ENCODE data around the gene DLGAP1. TPM values are rescaled to one million over a fixed set of nuclear protein-coding genes. Genes with fewer than 3 reads are reported as not detected.

The DLGAP1 gene
- total RNA-seq, 1 donor from 2014 or later = 7.7 TPM

DNA sequence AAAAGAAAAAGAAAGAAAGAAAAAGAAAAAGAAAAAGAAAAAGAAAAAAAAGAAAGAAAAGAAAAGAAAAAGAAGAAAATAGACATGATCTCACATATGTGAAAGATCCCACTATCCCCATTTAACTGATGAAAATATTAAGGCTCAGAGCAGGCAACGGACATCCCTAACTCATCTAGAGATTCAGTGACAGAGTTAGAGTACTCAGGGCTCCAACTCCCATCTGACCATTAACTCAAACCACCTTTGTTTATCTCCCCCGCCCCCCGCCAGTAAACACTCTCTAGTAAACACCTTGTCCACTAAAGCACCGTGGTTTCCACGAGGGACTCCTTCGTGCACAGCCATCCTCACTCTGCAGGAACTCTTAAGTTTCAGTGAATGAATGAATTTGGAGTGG lies 862.2 kb downstream of the DLGAP1 start:
- Mint-ChIP-seq H3K36me3 (ENCODE audit: low read depth) (no peaks in the 10 kb centered on the region), H3K27me3 (ENCODE audit: low read depth) (no peaks in the 10 kb centered on the region), H3K4me1 (ENCODE audit: low read depth) (peaks cover 51% of the 10 kb centered on the region), H3K4me3 (ENCODE audit: unreplicated experiment) (peak overlapping the region; percentile 81), H3K9me3 (ENCODE audit: low read depth) (no peaks in the 10 kb centered on the region), H3K27ac (ENCODE audit: unreplicated experiment) (peak overlapping the region; percentile 99)
- TF ChIP-seq, protein P1, sequence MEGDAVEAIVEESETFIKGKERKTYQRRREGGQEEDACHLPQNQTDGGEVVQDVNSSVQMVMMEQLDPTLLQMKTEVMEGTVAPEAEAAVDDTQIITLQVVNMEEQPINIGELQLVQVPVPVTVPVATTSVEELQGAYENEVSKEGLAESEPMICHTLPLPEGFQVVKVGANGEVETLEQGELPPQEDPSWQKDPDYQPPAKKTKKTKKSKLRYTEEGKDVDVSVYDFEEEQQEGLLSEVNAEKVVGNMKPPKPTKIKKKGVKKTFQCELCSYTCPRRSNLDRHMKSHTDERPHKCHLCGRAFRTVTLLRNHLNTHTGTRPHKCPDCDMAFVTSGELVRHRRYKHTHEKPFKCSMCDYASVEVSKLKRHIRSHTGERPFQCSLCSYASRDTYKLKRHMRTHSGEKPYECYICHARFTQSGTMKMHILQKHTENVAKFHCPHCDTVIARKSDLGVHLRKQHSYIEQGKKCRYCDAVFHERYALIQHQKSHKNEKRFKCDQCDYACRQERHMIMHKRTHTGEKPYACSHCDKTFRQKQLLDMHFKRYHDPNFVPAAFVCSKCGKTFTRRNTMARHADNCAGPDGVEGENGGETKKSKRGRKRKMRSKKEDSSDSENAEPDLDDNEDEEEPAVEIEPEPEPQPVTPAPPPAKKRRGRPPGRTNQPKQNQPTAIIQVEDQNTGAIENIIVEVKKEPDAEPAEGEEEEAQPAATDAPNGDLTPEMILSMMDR (IDR thresholded peaks at IDR 0.05) = no peak
- no peak for DNase-seq (ENCODE audit: low spot score)

DNA sequence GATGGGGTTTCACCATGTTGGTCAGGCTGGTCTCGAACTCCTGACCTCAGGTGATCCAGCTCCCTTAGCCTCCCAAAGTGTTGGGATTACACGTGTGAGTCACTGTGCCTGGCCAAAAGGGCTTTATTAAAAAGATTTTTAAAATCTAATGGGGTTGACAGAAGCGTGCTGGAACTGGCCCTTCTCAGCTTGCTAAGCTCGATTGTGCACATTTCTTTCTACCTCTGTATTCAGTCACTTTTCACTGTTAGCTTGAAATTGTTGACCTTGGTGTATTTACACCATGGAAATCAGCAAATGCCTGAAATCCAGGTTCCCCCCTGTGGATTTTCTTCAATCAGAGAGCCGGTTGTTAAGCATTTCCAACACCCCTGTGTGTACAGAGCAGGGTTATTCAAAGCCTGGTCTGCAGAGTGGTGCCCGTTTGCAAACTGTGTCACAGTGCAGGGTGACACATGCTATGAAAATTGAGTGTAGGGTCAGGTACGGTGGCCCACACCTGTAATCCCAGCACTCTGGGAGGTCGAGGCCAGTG lies 864.9 kb downstream of the DLGAP1 start:
- no peak overlapping the region for H3K27ac Mint-ChIP-seq (ENCODE audit: unreplicated experiment)

DNA sequence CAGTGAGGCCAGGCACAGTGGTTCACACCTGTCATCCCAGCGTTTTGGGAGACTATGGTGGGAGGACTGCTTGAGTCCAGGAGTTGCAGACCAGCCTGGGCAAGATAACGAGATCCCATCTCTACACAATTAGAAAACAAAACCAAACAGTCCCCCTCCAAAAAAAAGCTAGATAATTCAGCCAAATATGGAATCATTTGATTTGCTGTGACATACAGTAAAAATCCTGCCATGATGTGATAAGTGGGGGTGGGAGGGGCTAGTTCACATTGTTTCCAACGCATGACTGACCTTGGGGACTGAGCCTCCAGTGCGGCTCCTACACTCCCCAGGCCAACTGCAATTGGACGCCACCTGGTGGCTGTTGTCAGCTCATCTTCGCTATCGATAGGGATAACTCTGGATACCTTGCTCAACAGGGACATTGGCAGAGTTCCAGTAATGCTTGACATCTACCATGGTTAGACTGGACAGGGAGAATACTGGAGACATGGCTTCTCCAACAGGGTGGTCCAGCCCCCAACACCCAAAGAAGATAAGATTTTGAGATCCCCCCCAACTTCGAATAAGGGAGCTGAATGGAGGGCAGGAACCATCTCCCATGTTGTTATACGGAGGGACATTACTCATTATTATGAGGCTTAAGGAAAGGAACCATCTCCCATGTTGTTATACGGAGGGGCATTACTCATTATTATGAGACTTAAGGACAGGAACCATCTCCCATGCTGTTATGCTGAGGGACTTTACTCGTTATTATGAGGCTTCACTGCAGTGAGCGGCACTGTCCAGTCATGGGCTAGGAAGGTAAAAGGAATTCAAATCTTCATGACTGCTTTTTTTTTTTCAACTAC lies 869.2 kb downstream of the DLGAP1 start:
- Mint-ChIP-seq H3K9me3 (ENCODE audit: low read depth) (no peaks in the 10 kb centered on the region), H3K36me3 (ENCODE audit: low read depth) (no peaks in the 10 kb centered on the region), H3K27me3 (ENCODE audit: low read depth) (no peaks in the 10 kb centered on the region), H3K4me3 (ENCODE audit: unreplicated experiment) (no peak overlapping the region), H3K4me1 (ENCODE audit: low read depth) (peaks cover 8% of the 10 kb centered on the region), H3K27ac (ENCODE audit: unreplicated experiment) (no peak overlapping the region)
- TF ChIP-seq, protein P1 (IDR thresholded peaks at IDR 0.05) = peak; percentile 89
- no peak for DNase-seq (ENCODE audit: low spot score)

More for the DNA sequence above, 864.9 kb downstream of the DLGAP1 start:
- Mint-ChIP-seq H3K36me3 (ENCODE audit: low read depth) (no peaks in the 10 kb centered on the region), H3K9me3 (ENCODE audit: low read depth) (no peaks in the 10 kb centered on the region), H3K4me3 (ENCODE audit: unreplicated experiment) (no peak overlapping the region), H3K27me3 (ENCODE audit: low read depth) (no peaks in the 10 kb centered on the region), H3K4me1 (ENCODE audit: low read depth) (peaks cover 31% of the 10 kb centered on the region)
- TF ChIP-seq, protein P1 (IDR thresholded peaks at IDR 0.05) = no peak
- DNase-seq (ENCODE audit: low spot score) = no peak

DNA sequence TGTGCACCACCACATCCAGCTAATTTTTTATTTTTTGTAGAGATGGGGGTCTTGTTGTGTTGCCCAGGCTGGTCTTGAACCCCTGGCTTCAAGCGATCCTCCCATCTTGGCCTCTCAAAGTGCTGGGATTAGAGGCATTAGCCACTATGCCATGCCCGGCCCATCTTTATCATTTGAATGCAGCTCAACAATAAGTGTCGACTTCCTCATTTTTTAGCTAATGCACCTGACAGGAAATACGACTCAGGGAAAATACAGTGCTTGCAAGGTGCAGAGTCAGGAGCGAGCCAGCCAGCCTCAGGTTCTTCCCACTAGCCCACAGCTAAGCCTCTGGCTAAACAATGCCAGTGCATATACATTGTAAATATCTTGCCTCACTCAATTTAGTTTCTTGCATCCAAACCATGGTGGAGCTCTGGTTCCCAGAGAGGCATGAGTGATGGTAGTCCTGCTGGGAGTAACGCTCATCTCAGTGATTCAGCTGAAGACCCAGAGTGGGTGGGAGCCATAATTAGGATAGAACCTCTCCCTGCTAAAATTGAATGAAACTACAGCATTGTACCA lies 870.1 kb downstream of the DLGAP1 start:
- H3K36me3 Mint-ChIP-seq (ENCODE audit: low read depth) = no peaks in the 10 kb centered on the region

More for the DNA sequence above, 870.1 kb downstream of the DLGAP1 start:
- TF ChIP-seq, protein P1 (IDR thresholded peaks at IDR 0.05) = no peak
- H3K4me3 Mint-ChIP-seq (ENCODE audit: unreplicated experiment) = no peak overlapping the region
- H3K27me3 Mint-ChIP-seq (ENCODE audit: low read depth) = no peaks in the 10 kb centered on the region
- DNase-seq (ENCODE audit: low spot score) = no peak
- peaks cover 14% of the 10 kb centered on the region for H3K4me1 Mint-ChIP-seq (ENCODE audit: low read depth)
- no peaks in the 10 kb centered on the region for H3K9me3 Mint-ChIP-seq (ENCODE audit: low read depth)
- H3K27ac Mint-ChIP-seq (ENCODE audit: unreplicated experiment) = no peak overlapping the region
